Measurements from ENCODE around the gene FCAMR.
A peak's percentile ranks its signal among the peaks of the same experiment; 100 is the strongest.

FCAMR gene

GRCh38 chr1:206970446-206970845 is at the start of gene FCAMR:
Gene FCAMR, minus strand, starts transcription at chr1:206970460. Its CDS starts 335 bp downstream, at chr1:206970125.
- no peak for DNase-seq (ENCODE audit: low read depth in 2 of 2)

GRCh38 chr1:207019661-207020060 is 49.4 kb upstream of the FCAMR start:
- no peak for DNase-seq (ENCODE audit: low read depth in 2 of 2)

DNA sequence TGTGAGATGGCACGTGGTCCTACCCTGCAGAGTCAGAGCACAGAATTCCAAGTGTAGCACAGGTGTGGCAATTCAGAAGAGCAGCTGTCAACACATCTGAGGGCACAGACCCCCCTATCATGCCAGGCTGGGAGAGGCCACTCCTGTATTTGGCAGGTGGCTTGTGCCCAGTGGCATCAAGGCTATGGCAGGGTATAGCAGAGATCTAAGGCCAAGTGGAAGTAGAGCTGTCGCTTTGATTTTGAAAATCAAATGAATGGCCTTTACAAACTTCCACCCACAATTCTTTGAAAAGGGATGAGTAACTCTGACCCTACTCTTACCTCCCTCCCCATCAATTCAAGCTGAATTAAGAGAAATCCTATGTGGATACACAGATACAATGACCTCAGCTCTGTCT is 48.9 kb upstream of the FCAMR start:
- DNase-seq (ENCODE audit: low read depth in 2 of 2): no peak

DNA sequence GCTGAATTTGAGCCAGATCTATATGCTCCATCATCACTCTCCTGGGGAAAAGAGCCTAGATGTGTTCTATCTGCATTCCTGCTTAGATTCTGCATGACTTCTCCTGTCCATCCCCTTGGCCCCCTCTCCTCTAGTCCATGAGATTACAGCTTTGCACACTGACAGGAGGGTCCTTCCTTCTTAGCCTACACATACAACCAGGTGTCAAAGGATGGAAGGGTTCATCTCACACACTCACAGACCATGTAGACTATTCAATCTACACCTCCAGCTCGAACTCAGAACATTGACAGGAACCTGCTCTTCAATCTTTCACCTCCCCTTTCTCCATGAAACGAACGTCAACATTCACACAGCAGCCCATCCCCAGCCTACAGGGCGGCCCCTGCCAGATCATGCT is 48.4 kb upstream of the FCAMR start:
- no peak for DNase-seq (ENCODE audit: low read depth in 2 of 2)

GRCh38 chr1:207017615-207018559 is 47.6 kb upstream of the FCAMR start:
- DNase-seq (ENCODE audit: low read depth in 2 of 2): no peak

- DNase-seq (ENCODE audit: low read depth in 2 of 2): no peak
Measured at GRCh38 chr1:207015791-207016190, 45.5 kb upstream of the FCAMR start.

DNA sequence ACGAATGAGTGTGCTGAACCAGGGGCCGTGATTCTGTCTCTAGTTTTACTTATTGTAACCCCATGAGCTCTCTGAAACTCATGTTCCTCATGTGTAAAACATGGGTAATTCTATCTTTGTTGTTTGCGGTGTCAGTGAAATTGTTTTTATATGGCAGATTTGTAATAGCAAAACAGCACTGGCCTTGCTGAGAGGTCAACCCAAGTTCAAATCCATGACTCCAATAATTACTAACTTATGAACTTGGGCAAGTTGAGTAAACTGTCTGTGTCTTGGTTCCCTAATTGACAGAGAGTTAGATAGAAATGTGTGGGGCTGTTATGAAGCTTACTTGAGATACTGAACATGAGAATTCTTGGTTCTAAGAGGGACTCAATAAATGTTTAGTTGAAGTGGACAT is 44.5 kb upstream of the FCAMR start:
- no peak for DNase-seq (ENCODE audit: low read depth in 2 of 2)

GRCh38 chr1:207013321-207014085 is 43.2 kb upstream of the FCAMR start:
- DNase-seq (ENCODE audit: low read depth in 2 of 2): no peak

DNA sequence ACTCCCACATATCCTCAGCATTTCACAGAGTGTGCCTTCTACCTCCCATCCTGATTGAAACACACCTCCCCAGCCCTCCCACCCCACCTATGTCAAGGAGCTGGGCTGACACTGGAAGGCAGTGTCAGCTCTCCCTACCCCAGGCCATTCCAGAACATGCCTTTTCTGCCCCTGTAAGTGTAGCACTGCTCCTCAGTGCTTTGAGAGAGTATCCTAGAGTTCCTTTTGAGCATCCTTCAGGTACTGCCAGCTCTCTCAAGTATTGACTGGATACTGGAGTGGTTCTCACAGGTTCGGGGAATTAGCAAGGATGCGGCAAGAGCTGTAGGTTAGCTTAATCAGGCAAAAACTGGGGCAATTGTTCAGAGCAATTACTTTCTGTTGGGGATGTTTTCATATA is 40.5 kb upstream of the FCAMR start:
- no peak for DNase-seq (ENCODE audit: low read depth in 2 of 2)

GRCh38 chr1:207009945-207010344 is 39.7 kb upstream of the FCAMR start:
- DNase-seq (ENCODE audit: low read depth in 2 of 2): no peak

DNA sequence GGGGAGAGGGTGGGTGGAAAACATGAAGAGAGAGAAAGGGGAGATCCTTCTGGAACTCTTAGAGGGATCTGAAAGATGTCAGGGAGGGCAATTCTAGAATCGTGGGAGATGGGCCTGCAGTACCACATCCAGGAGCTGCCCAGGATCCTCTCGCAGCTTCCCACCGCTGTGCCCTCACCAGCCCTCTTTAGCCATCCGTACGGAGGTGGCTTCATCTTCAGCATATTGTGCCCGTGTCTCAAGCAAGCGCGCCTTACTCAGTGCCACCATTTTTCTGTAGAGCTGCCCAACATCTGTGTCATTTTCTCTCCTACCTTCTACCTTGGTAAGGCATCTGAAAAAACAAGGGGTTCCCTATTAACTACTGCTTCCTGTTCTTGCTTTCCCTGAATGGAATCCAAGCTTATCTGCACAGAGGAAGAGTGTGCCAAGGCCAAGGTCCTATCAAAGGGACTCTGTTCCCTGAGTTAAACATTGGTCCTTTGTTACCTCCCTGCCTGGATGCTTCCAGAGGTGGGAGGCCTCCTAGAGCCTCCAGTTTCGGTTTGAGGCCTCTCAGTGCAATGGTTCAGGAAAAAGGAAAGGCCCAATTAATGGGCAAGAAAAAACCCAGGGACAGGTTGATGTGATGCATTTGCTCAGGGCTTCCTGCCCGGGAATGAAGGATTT is 39.1 kb upstream of the FCAMR start:
- DNase-seq (ENCODE audit: low read depth in 2 of 2): no peak

DNA sequence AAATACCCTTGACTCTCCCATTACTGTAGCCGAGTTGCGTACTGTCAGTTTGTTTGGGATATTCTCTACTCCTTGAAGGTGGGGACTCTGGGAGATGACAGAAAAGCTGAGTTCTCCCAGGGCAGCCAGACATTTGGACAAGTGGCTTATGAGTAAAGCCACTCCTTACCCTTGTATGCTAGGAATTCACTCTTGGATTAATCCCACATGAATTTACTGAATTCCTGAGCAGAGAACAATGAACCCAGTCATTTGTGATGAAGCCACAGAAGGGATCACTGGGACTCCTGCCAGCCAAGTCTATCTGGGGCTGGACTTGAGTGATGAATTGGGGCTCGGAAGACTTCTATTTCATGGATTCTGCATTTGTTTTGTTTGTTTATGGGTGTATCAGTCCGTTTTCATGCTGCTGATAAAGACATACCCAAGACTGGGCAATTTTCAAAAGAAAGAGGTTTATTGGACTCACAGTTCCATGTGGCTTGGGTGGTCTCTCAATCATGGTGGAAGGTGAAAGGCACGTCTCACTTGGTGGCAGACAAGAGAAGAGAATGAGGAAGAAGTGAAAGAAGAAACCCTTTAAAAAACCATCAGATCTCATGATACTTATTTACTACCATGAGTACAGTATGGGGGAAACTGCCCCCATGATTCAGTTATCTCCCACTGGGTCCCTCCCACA is 37.2 kb upstream of the FCAMR start:
- DNase-seq (ENCODE audit: low read depth in 2 of 2): peak; percentile 89

GRCh38 chr1:207006914-207007313 is 36.7 kb upstream of the FCAMR start:
- no peak for DNase-seq (ENCODE audit: low read depth in 2 of 2)

GRCh38 chr1:207006083-207006482 is 35.8 kb upstream of the FCAMR start:
- no peak for DNase-seq (ENCODE audit: low read depth in 2 of 2)

DNA sequence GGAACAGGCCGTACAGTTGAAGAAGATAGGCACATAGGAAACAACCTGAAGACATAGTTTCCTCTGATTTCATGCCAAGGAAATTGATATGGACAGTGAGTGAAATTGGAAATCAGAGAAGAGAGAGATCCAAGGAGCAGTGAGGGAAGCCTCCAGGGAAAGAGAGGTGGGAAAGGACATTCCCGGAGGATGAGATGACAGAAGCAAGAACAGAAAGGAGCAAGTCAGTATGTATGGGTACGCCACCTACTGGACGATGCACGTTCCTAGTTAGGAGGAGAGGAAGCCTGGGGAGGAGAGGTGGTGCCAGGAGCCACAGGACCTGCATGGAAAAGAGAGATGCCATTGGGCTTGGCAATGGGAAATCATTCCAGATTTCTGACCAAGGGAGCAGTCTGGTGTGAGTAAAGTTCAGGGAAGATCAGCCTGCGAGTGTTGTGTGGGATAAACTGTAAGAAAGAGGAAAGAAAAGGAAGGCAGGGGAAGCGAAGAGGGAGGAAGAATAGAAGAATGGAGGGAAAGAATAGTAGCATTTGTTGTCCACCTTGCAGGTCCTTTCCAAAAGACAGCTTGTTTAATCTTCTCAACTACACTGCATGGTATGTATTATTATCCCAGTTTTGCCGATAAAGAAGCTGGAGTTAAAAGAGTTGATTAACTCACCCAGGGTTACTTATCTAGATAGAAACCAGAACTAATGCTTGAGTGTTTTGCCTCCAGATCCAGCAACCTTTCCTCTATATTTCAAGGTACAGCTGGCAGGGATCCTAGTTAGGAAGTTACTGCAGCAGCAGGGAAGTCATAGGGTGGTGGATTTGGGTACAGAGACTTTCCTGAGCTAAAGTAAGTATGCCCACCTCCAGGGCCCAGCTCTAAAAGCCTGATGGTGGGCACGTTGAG is 34.9 kb upstream of the FCAMR start:
- peak; percentile 25 to 27 for DNase-seq (ENCODE audit: low read depth in 2 of 2)

DNA sequence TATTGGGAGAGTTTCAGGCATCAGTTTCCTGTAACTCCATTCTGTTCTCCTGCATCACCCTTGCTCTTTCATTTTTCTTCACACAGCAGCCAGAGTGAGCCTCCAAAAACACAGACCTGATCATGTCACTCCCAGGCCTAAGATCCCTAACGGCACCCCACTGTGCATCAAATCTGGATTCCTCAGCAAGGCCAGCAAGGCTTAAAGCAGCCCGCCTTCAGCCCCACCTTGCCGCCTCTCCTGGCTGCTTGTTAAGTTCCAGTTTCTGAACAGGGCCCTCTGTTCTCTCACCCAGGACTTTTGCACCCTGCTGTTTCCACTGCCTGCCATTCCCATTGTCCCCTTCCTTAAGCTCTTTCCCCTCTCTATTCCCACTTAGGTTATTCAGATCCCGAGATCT is 33.0 kb upstream of the FCAMR start:
- DNase-seq (ENCODE audit: low read depth in 2 of 2): no peak

- DNase-seq (ENCODE audit: low read depth in 2 of 2): no peak
Measured at GRCh38 chr1:207002724-207003146, 32.5 kb upstream of the FCAMR start.

- DNase-seq (ENCODE audit: low read depth in 2 of 2): no peak
Measured at GRCh38 chr1:207001492-207002245, 31.4 kb upstream of the FCAMR start.

DNA sequence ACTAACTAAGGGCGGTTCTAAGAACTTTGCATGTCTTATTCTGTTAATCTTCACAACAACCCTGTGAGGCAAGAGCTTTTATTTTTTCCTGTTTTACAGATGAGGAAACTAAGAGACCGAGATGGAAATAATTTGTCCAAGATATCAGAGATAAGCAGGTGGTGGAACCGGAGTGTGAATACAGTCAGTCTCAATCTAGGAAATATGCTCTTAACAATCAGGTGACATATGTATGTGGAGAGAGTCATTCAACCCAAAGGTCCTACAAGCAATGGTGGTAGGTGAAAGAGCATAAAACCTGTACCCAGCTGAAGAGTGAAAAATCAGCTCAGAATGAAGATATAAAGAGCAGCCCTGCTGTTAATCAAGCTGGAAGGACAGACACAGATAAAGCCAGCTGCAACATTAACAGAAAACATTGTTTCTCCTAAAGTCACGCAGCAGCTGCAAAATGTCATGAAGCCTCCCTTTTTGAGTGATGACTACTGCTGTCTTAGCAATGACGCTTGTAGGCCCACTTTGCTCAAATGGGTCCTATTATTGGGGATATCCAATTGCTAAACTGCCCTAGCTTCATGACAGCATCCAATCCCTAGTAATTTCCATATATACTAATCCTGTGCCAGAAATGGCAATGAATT is 30.5 kb upstream of the FCAMR start:
- DNase-seq (ENCODE audit: low read depth in 2 of 2): no peak

Measured in fibroblast of skin of left biceps (primary cell).